ENCODE data around the gene DLGAP1.

- TF ChIP-seq RAD21 (IDR thresholded peaks at IDR 0.05; ENCODE audit: low read length): no peak
- no peak for TF ChIP-seq USF2 (IDR thresholded peaks at IDR 0.05; ENCODE audit: low read depth, low read length)
Measured at GRCh38 chr18:3447068-3447894, 1007.8 kb downstream of the DLGAP1 start.
